NCI-H345 treated with DMSO at 0.1 percent for 48 hours (cell line): Measurements from ENCODE around the gene ATRX.
"Not testable (repeated sequence)": the region's sequence is repeated elsewhere in the genome, so short reads cannot be mapped to it uniquely, and the experiment has no call there.

Experiments
- DNase-seq: peaks from one replicate; lab custom pipeline; 2025; ENCODE audit not compliant: unreplicated experiment; lab: John Stamatoyannopoulos, UW

Gene ATRX

GRCh38 chrX:77622233-77622632, 163.8 kb downstream of the ATRX start:
- DNase-seq, result no peak

- not testable (repeated sequence) for DNase-seq
Observed at GRCh38 chrX:77621453-77621852, 164.6 kb downstream of the ATRX start.

- DNase-seq, result no peak
Observed at GRCh38 chrX:77617206-77617605, 168.8 kb downstream of the ATRX start.

GRCh38 chrX:77603635-77604336, 182.2 kb downstream of the ATRX start:
- DNase-seq, result no peak

- DNase-seq, result no peak
Observed at GRCh38 chrX:77597511-77597910, 188.5 kb downstream of the ATRX start.

GRCh38 chrX:77597090-77597489, 188.9 kb downstream of the ATRX start:
- no peak for DNase-seq

GRCh38 chrX:77595848-77596247, 190.2 kb downstream of the ATRX start:
- DNase-seq, result no peak

- no peak for DNase-seq
Observed at GRCh38 chrX:77572322-77572721, 213.7 kb downstream of the ATRX start.

GRCh38 chrX:77565278-77565677, 220.7 kb downstream of the ATRX start:
- DNase-seq, result no peak

- no peak for DNase-seq
Observed at GRCh38 chrX:77564823-77565222, 221.2 kb downstream of the ATRX start.

- DNase-seq, result no peak
Observed at GRCh38 chrX:77561372-77561771, 224.6 kb downstream of the ATRX start.

- DNase-seq, result no peak
Observed at GRCh38 chrX:77556276-77556675, 229.7 kb downstream of the ATRX start.

- no peak for DNase-seq
Observed at GRCh38 chrX:77548751-77549150, 237.3 kb downstream of the ATRX start.

- not testable (repeated sequence) for DNase-seq
Observed at GRCh38 chrX:77539778-77540177, 246.2 kb downstream of the ATRX start.

- not testable (repeated sequence) for DNase-seq
Observed at GRCh38 chrX:77531261-77531660, 254.8 kb downstream of the ATRX start.

- no peak for DNase-seq
Observed at GRCh38 chrX:77528034-77528433, 258.0 kb downstream of the ATRX start.

- no peak for DNase-seq
Observed at GRCh38 chrX:77527233-77528001, 258.6 kb downstream of the ATRX start.

- DNase-seq, result no peak
Observed at GRCh38 chrX:77519765-77520164, 266.3 kb downstream of the ATRX start.

- DNase-seq, result no peak
Observed at GRCh38 chrX:77514177-77514576, 271.8 kb downstream of the ATRX start.

- no peak for DNase-seq
Observed at GRCh38 chrX:77510007-77510406, 276.0 kb downstream of the ATRX start.

GRCh38 chrX:77505227-77505626, 280.8 kb downstream of the ATRX start:
- no peak for DNase-seq

GRCh38 chrX:77502951-77503525, 283.0 kb downstream of the ATRX start:
- no peak for DNase-seq
